Measurements from ENCODE around the gene ZIC2.

ZIC2 gene

DNA sequence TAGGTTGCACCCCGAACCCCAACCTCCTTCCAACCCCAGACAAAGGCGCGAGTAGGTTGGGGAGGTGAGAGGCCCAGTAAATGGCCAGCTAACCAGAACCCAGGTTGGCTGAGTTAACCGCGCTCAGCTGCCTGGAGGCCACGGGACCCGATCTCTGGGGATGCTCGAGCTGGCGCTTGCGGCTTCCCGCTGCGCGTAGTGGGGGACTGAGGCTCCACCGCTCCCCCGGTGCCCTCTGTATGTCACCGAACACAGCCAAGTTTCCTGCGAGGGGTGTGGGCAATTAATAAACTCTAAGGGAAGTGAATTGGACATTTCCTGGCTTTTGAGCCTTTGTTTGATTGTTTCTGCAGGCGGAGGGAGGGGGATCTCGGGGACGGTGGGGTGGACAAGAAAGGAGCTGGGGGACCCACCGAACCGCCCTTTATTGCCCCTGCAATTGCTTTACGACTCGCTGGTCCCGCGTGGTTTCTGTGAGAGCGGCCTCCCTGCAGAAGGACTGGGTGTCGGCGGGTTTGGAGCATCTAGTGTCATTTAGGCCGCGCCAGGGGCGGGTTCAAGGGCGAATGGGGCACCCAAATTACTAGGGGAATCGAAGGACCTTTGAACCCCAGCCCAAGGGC lies 6.5 kb upstream of the ZIC2 start:
- DNase-seq, result no peak

DNA sequence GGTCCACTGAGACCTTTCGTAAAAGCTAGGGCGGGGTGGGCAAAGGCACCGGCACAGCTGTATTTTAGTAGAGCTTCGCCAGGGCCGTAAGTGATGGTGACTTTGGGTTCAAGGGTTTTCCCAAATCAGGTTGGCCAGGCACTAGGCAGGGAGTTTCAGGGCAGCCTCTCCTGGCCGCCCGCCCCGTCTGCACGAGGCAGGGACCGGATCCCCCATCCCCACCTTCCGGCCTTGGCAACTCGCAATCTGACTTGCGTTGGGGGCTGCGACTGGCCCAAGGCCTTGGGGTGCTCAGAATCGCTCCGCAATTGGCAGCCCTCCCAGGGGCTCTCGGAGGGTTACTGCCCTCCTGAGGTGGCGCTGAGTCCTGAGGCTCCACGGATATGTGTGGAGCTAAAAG lies 6.0 kb upstream of the ZIC2 start:
- DNase-seq, result no peak

DNA sequence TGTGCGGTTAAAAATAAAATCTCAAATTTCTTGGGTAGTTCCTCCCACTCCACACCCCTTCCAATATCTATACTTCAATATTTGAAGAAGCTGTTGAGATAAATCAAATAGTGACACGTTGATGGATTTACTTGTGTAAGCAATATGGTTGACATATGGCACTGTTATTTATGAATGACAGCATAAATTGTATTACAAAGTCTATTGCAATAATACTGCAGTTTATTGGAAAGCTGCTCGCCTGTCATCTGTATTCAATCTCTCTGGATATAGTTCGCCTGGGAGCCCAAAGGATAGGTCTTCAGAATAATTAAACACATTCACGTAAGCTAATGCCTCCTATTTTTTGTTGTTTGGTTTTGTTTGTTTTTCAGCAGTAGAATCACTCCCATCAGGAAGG lies 5.0 kb upstream of the ZIC2 start:
- DNase-seq, result no peak

DNA sequence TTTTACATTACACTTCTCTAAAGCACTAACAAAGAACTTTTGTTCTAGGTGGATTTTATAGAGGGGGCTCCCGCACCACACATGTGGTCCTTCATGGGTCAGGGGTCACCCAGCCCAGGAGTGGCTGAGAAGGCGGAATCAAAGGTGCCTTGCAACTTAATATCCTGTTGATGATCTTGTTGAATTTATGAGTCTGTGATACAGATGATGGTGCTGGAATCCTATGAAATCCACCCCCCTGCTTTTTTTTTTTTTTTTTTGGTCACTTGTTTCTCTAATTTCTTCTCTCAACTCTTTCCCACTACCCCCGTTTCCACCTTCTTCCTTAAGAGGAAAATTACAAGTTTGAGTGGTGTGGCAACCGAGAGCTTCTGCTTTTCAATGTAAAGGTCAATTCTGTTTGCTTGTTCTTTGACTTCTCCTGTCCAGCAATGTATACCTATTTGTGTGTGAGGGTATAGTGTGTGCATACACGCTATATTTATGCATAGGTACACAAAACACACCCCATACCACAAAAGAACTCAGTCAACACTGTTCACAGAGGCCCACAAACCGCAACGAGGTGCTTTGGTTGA lies 4.2 kb upstream of the ZIC2 start:
- peak; percentile 46 for DNase-seq

DNA sequence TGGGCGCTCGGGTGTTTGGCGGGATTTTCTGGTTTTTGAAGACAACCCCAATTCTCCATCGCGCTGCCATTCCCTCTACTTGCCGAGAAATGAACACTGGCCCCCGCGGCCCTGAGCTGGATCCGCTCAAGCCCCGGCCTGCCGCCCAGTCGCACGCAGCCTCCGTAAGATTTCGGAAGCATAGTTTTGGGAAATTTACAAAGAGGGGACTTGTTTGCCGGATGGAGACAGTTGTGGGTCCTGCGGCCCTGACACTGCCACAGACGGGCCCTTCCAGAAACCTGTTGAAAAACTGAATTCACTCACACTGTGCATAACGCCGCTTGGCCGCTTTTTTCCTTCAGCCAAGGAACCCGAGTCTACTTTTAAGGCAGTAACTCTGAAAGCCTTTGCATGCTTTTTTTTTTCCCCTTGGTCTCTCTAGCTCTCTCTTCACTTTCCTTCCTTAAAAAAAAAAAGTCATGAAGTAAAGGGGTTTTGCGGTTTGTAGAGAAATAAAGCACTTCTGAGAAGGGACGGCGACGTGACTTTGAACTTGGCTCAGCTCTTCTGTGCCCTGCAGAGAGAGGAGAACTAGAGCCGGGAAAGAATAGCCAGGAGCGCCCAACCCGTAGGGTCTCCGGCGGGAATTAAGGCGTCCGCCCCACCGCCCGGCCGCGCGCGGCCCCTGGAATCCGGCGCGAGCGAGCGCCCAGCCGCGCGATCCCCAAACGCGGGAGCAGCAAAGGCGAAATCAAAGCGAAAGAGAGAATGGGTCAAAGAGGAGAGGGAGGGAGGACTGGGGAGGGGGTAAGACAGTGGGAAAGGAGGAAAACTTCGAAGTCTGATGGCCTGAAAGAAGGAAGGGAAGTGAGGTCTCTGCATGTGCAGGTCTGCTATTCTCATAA lies 3.4 kb upstream of the ZIC2 start:
- no peak for DNase-seq

DNA sequence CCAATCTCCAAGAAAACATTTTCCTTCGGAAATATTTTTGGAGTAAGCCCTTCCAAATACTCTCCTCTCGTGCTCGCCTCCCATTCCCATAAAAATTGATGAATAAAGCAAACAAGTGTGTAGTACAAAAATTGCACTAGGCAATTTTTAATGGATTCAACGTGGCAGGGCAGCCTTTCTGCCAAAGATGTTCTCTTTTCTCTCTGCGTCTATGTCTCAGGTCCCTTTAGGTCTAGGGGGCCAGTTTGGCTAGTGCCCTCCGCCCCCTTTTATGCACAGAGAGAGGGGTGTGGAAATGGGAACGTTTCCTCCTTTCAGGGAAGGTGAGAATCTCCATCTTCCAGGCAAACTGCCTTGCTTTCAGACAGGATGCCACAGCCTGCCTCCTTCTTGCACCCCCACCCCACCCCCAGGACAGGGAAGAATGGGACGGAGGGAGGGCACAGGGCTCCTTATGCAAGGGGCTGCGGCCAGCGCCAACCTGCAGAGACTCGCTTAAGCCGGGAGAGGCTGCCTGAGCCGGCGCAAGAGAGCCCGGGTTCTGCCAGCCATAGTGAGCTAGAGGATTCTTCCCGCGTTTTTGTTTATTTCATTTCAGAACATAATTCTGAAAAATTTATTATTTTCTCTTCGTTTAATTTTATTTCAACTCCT lies 2.7 kb upstream of the ZIC2 start:
- DNase-seq, result no peak

DNA sequence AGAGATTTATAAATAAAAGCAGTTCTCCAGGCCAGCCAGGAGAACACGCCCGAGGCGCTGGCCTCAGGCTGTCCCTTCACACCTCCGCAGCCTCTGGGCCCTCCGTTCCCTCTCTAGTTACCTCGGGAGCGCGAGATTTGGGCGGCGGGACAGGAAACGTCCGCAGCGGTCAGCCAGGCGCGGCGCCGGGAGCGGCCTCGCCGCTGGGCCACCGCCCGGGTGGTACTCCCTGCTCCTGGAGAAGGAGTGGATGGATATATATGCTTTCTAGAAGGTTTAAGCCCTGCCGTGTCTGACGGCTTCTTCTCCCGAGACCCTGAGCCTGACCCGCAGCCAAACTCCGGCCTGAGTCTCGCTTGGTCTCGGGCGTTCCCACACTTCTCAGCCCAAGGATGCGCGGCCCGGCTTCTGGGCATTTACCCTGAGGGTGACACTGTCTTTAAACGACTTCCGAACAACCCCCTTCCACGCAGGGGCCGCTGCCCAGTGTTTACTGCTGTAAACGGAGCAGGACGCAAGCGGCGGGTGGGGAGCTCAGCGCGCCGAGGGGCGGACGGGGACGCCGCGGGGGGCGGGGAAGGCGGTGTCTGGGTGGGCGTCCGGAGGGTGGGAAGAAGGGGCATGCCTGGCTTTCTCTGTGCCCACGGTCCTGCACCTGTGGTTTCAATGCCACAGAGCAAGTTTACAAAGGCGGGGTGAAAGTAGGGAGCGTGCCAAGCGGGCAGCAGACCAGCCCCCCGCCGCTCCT lies 2.0 kb upstream of the ZIC2 start:
- DNase-seq, result no peak

DNA sequence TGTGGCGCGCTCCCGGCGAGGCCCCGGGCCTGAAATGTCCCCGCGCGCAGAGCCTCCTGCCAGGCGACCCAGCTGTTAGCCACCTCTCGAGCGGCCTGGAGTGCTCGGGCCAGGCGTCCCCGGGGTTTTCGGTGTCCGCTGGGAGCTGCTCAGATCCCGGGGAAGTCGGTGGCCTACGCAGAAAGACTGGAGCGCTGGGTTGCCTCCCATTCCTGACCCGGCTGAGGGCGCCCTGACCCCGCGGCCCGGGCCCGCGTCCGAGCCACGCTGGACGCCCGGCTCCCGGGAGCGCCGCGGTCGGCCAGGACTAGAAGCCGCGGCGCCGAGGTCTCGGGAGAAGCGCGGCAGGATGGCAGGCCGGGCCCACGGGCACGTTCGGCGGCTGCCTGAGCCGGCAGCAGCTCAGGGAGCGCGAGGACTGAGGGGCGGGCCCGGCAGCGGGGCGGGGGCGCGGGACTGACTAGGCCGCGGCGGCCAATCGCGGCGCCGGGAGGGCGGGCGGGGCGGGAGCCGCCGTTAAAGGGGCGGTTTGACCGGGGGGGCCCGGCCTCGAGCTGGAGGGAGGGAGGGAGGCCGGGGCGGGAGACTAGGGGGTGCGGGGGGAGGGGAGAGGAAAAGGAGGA lies 1.3 kb upstream of the ZIC2 start:
- DNase-seq, result peak; percentile 33

DNA sequence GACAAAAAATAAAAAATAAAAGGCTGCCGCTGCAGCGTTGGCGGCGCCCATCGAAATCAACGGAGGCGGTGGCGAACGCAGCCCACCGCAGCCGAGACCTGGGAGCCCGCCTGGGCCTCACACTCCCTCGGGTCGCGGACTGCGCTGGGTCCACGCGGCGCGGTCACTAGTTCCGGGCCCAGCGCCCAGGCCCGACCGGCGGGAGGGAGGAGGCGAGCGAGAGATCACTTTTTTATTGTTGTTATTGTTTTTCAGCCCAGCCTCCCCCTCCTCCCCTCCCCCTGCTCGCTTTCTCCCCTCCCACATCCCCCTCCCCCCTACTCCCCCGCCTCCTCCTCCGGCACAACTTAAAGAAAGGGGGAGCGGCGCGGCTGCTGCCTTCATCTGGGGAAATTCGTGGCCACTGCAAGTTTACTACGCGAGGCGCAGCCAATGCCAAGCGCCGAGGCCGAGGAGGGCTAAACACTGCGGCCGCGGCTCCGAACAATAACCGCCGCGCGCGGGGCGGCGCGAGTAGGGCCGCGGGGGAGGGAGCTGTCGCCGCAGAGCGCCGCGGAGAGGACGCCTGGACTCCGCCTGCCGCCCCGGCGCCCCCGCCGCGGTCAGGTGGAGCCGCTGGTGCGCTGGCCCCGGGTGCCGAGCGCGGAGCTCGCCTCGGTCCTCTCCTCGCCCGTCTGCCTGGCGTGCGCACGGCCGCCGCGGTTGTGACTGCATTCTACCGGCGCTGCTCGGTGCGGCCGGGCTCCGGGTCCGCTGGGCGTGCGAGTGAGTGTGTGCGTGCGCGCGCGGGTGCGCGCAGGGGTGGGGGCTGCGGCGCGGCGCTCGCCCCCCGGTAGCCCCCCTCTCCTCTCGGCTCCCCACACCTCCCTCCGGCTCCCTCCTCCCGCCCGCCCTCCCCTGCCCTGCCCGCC lies 505 bp upstream of the ZIC2 start:
- DNase-seq, result no peak

DNA sequence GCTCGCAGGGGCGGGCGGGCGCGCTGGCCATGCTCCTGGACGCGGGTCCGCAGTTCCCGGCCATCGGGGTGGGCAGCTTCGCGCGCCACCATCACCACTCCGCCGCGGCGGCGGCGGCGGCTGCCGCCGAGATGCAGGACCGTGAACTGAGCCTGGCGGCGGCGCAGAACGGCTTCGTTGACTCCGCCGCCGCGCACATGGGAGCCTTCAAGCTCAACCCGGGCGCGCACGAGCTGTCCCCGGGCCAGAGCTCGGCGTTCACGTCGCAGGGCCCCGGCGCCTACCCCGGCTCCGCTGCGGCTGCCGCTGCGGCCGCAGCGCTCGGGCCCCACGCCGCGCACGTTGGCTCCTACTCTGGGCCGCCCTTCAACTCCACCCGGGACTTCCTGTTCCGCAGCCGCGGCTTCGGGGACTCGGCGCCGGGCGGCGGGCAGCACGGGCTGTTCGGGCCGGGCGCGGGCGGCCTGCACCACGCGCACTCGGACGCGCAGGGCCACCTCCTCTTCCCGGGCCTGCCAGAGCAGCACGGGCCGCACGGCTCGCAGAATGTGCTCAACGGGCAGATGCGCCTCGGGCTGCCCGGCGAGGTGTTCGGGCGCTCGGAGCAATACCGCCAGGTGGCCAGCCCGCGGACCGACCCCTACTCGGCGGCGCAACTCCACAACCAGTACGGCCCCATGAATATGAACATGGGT lies 599 bp downstream of the ZIC2 start:
- peak; percentile 33 for DNase-seq

DNA sequence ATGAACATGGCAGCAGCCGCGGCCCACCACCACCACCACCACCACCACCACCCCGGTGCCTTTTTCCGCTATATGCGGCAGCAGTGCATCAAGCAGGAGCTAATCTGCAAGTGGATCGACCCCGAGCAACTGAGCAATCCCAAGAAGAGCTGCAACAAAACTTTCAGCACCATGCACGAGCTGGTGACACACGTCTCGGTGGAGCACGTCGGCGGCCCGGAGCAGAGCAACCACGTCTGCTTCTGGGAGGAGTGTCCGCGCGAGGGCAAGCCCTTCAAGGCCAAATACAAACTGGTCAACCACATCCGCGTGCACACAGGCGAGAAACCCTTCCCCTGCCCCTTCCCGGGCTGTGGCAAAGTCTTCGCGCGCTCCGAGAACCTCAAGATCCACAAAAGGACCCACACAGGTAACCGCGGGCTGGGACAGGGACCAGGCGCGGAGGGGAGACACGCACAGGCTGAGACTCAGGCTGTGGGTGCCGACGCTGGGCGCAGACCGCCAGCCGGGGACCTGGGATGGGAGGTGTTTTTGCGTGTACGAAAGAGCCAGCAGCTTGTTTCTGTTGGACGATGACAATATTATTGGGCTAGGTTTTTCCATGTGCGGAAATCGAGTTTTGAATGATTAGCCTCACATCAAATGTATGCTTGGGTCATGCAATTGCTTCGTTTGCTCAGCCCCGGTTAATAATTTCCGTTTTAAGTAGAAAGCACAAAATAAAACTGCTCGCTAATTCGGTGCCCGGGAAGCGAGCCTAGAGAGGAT lies 1.3 kb downstream of the ZIC2 start:
- no peak for DNase-seq

DNA sequence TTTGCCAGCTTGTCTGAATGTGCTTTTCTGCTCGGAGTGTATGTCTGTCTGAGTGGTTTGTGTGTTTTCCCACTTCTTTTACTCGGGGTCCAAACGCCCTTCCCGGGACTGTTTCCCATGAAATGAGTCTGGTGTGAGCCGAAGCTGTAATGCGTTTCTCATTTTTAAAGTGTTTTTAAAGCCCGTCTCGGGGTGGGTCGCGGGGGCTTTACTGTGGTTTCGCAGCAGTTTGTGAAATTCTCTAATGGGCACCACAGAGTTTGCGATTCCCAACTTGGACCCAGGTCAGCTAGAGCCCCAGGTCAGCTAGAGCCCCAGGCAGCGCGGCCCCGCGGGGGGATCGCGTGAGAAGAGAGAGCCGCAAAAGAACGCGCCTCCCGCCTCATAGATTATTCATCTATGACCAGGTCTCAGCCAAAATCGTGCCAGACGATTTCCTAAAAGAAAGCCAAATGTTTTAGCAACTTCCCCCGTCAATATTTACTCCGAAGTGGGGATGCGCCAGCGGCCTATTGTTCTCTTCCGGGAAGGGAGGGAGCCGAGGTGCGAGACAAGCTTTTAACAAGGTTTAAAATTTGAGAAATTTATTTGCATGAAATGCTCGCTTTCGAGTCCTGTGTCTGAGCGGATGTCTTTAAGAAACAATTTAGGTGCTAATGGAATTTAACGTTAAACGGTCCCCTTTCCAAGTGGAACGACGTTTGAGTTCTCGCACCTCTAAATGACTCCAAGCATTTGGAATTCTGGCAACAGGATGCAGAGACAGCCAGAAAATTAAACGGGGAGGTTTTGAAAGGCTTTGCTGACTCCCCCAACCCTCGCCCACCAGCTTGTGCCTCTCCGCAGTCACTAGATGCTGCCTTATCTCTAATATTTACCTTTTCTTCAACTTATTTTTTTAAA lies 2.2 kb downstream of the ZIC2 start:
- no peak for DNase-seq

DNA sequence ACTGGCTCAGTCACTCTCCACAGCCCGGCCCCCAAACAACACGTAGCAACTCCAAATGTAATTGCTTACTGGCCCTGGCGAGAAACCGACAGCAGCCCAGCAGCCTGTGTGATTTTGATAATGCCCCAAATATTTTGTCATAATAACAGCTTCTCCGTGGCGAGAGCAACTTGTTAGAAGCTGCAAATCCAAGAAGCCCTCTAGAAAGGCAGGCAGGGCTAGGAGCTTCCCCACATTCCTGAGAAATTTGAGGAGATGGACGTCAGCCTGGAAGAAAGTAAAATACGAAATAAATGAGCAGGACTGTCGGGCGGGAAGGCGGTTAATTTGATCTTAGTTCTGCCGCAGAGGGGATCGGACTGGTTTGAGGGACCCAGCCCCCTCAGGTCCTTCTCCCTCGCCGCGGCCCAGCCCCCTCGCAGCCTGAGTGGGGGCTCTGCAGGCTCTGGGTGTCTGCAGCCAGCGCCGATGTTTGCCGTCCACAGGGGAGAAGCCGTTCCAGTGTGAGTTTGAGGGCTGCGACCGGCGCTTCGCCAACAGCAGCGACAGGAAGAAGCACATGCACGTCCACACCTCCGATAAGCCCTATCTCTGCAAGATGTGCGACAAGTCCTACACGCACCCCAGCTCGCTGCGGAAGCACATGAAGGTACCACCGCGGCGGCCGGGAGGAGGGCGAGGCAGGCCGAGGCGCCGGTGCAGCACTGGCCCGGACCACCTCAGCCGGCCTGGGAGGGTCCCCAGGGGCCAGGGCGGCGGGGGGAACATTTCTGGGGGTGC lies 3.1 kb downstream of the ZIC2 start:
- DNase-seq, result no peak

DNA sequence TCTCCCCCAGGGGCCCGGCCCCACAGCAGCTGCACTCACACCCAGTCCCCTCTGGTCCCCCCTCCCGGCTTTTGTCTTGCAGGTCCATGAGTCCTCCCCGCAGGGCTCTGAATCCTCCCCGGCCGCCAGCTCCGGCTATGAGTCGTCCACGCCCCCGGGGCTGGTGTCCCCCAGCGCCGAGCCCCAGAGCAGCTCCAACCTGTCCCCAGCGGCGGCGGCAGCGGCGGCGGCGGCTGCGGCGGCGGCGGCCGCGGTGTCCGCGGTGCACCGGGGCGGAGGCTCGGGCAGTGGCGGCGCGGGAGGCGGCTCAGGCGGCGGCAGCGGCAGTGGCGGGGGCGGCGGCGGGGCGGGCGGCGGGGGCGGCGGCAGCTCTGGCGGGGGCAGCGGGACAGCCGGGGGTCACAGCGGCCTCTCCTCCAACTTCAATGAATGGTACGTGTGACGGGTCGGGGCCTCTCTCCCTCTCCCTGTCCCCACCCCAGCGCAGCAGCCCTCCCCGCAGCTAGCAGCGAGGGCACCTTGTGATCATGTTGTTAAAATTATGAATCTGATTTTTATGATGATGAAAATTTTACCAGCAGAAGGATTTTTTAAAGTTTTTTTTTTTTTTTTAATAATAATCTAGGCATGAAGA lies 3.8 kb downstream of the ZIC2 start:
- DNase-seq, result no peak

DNA sequence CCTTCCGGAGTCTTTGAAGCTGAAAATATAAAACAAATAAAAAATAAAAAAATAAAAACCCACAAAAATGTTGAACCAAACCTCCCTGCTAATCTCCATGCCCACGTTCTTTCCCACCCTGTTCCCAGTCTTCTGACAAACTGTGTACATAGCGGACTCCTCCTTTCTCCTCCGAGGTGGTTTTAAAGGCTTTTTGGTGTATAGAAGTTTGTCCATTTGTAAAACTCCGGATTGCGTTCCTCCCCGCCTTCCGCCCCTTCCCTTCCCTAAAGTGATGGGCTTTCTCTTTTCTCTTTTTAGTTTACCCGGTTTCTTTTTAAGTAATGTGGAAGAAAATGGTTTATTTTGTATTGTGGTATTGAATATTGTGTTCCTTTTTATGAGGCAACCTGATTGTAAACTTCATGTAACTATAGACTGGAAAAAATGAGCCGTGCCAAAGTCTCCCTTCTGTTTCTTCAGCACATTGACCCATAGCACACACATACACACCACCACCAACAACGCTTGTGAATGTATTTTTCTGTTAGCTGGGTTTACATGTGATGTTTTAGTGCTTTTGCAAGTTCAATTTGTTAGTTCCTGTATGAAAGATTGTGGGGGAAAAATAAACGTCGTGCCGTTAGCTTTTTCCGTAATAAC lies 4.4 kb downstream of the ZIC2 start:
- no peak for DNase-seq

DNA sequence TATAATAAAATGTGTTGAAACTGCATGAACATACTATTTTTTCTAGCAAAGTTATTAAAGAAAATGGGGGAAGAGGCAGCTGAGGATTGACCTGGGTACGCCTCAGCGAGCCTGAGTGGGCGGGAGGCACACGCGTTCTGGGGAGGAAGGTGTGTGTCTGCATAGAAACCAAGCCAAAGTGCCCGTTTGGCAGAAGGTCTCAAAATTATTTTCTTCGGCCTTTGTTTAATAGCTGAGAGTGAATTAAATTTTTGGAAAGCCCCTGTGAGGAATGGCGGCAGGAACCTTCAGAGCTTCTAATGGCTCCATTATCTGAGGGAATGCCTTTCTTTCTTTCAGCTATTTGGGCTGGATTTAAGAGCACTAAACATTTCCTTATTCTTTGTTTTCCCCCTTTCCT lies 5.2 kb downstream of the ZIC2 start:
- DNase-seq, result no peak
